ENCODE results near the gene TTC27.

- no peak for TF ChIP-seq GABPA (IDR thresholded peaks at IDR 0.05 in 1 of 2, conservative IDR thresholded peaks at IDR 0.05 in 1 of 2)
- TF ChIP-seq ZBTB33 (IDR thresholded peaks at IDR 0.05): no peak
- no peak for TF ChIP-seq CTCF (IDR thresholded peaks at IDR 0.05; ENCODE audit: low read depth, low read length, missing input control)
- no peak for TF ChIP-seq TAF1 (conservative IDR thresholded peaks at IDR 0.05)
- no peak for TF ChIP-seq RAD21 (IDR thresholded peaks at IDR 0.05)
- no peak for TF ChIP-seq ATF3 (IDR thresholded peaks at IDR 0.05)
- TF ChIP-seq MAX (IDR thresholded peaks at IDR 0.05): no peak
Measured at GRCh38 chr2:32838949-32839348, 211.1 kb downstream of the TTC27 start.

All from liver (tissue), 3 donors.